Neural crest cell (in vitro differentiated cells): ENCODE data around the gene TP53. TPM values are rescaled to one million over a fixed set of nuclear protein-coding genes. Genes with fewer than 3 reads are reported as not detected.
A peak's percentile ranks its signal among the peaks of the same experiment; 100 is the strongest.

Experiments
- DNase-seq: peaks from one replicate; pipeline ENCODE4 v3.0.0; 2021; ENCODE audit warnings: low read depth, mixed read lengths, low spot score
- H3K27ac Mint-ChIP-seq: one replicate; pipeline ENCODE4 v1.8.0; 2021; ENCODE audit warnings: mild to moderate bottlenecking, mixed read lengths; ENCODE audit not compliant: unreplicated experiment
- H3K27me3 Mint-ChIP-seq: 2 replicates; pipeline ENCODE4 v1.8.0; 2021; ENCODE audit warnings: low read depth, mild to moderate bottlenecking, mixed read lengths
- H3K36me3 Mint-ChIP-seq: 2 replicates; pipeline ENCODE4 v1.8.0; 2021; ENCODE audit warnings: low read depth, mild to moderate bottlenecking, mixed read lengths
- H3K4me1 Mint-ChIP-seq: 2 replicates; pipeline ENCODE4 v1.8.0; 2021; ENCODE audit warnings: mixed read lengths
- H3K4me3 Mint-ChIP-seq: one replicate; pipeline ENCODE4 v1.8.0; 2021; ENCODE audit warnings: mild to moderate bottlenecking, mixed read lengths
- H3K9me3 Mint-ChIP-seq: 2 replicates; pipeline ENCODE4 v1.8.0; 2021; ENCODE audit warnings: mixed read lengths
- CTCF ChIP-seq: fragments of 200-600 bp; sonication (generic); conservative IDR thresholded peaks from 2 replicates; pipeline ENCODE4 v1.5.0; 2021; ENCODE audit warnings: antibody characterized with exemption, mild to moderate bottlenecking
- total RNA-seq: library from RNA; stranded (reverse); gene quantifications from 2 replicates; pipeline ENCODE4 v1.2.1, GENCODE V29; 2021

The TP53 gene
- total RNA-seq, 1 donor from 2014 or later: 135 TPM

GRCh38 chr17:7654832-7655540 is 32.3 kb downstream of the TP53 start:
- peaks cover 9% of the 10 kb centered on the region for H3K27me3 Mint-ChIP-seq
- peaks cover 8% of the 10 kb centered on the region for H3K36me3 Mint-ChIP-seq
- H3K4me1 Mint-ChIP-seq: peaks cover 57% of the 10 kb centered on the region
- peak overlapping the region; percentile 54 for H3K4me3 Mint-ChIP-seq
- no peak for TF ChIP-seq CTCF
- DNase-seq: no peak
- H3K9me3 Mint-ChIP-seq: no peaks in the 10 kb centered on the region
- no peak overlapping the region for H3K27ac Mint-ChIP-seq

- peaks cover 9% of the 10 kb centered on the region for H3K27me3 Mint-ChIP-seq
- H3K36me3 Mint-ChIP-seq: peaks cover 8% of the 10 kb centered on the region
- DNase-seq: no peak
- peaks cover 51% of the 10 kb centered on the region for H3K4me1 Mint-ChIP-seq
- H3K9me3 Mint-ChIP-seq: no peaks in the 10 kb centered on the region
- H3K4me3 Mint-ChIP-seq: peak overlapping the region; percentile 84
- no peak overlapping the region for H3K27ac Mint-ChIP-seq
- TF ChIP-seq CTCF: no peak
These were observed 34.6 kb downstream of the TP53 start for GRCh38 chr17:7652388-7653356.

GRCh38 chr17:7651665-7652387 is 35.5 kb downstream of the TP53 start:
- no peak for DNase-seq
- Mint-ChIP-seq H3K27ac (no peak overlapping the region), H3K4me3 (peak overlapping the region; percentile 84), H3K36me3 (peaks cover 8% of the 10 kb centered on the region), H3K27me3 (peaks cover 9% of the 10 kb centered on the region), H3K9me3 (no peaks in the 10 kb centered on the region), H3K4me1 (peaks cover 43% of the 10 kb centered on the region)
- TF ChIP-seq CTCF: no peak

GRCh38 chr17:7651097-7651664 is 36.1 kb downstream of the TP53 start:
- Mint-ChIP-seq H3K4me1 (peaks cover 37% of the 10 kb centered on the region), H3K27me3 (peaks cover 9% of the 10 kb centered on the region), H3K36me3 (peaks cover 6% of the 10 kb centered on the region), H3K4me3 (peak overlapping the region; percentile 89), H3K27ac (no peak overlapping the region), H3K9me3 (no peaks in the 10 kb centered on the region)
- no peak for DNase-seq
- TF ChIP-seq CTCF: no peak

GRCh38 chr17:7650509-7651096 is 36.7 kb downstream of the TP53 start, which contains the start of gene ATP1B2:
Gene ATP1B2, plus strand, starts transcription at chr17:7650926. Its CDS starts 593 bp downstream, at chr17:7651519.
- Mint-ChIP-seq H3K27me3 (peaks cover 9% of the 10 kb centered on the region), H3K27ac (no peak within 1 kb of the TSS), H3K4me1 (peaks cover 31% of the 10 kb centered on the region), H3K4me3 (peak within 1 kb of the TSS; percentile 89), H3K36me3 (peaks cover 5% of the 10 kb centered on the region), H3K9me3 (no peaks in the 10 kb centered on the region)
- peak; percentile 73 for DNase-seq
- no peak for TF ChIP-seq CTCF
